Heart left ventricle (tissue), 16 donors: Measurements from ENCODE around the gene FAM227B. TPM values are rescaled to one million over a fixed set of nuclear protein-coding genes. Genes with fewer than 3 reads are reported as not detected.

Experiments
- ATAC-seq, 4 donors: fragments of 200-7000 bp; cut with Tn5 transposase; one replicate each; pipeline ENCODE4 v1.9.1; 2020 to 2022; ENCODE audit warnings: moderate library complexity in 4 of 4, mild to moderate bottlenecking in 3 of 4, moderate number of reproducible peaks in 1 of 4
- DNase-seq, 5 donors: peaks; one replicate each; pipeline ENCODE4 v3.0.0-alpha.2; 2020
- H3K27ac ChIP-seq, 12 donors: fragments of 200-600 bp; sonication (generic) in 4 of 12; one replicate each; pipeline versions ENCODE4 v1.5.0 to v1.8.0; 2016 to 2022; ENCODE audit warnings: mild to moderate bottlenecking in 2 of 12
- H3K27me3 ChIP-seq, 9 donors: fragments of 200-600 bp; sonication (generic) in 2 of 9; one replicate each; pipeline versions ENCODE4 v1.5.1 to v1.8.0; 2016 to 2022; ENCODE audit warnings: mild to moderate bottlenecking in 3 of 9
- H3K36me3 ChIP-seq, 9 donors: fragments of 200-600 bp; sonication (generic) in 2 of 9; one replicate each; pipeline versions ENCODE4 v1.5.0 to v1.8.0; 2018 to 2022; ENCODE audit warnings: mild to moderate bottlenecking in 2 of 9
- H3K4me1 ChIP-seq, 12 donors: fragments of 200-600 bp; sonication (generic) in 4 of 12; one replicate each; pipeline versions ENCODE4 v1.5.0 to v1.8.0; 2016 to 2022; ENCODE audit warnings: mild to moderate bottlenecking in 3 of 12
- H3K4me3 ChIP-seq, 12 donors: fragments of 200-600 bp; sonication (generic) in 4 of 12; one replicate each; pipeline versions ENCODE4 v1.5.0 to v1.8.0; 2017 to 2022; ENCODE audit warnings: mild to moderate bottlenecking in 9 of 12, moderate library complexity in 4 of 12
- H3K9me3 ChIP-seq, 12 donors: fragments of 200-600 bp; sonication (generic) in 4 of 12; one replicate each; pipeline versions ENCODE4 v1.5.0 to v1.8.0; 2016 to 2022; ENCODE audit warnings: mild to moderate bottlenecking in 1 of 12
- POLR2A ChIP-seq, 2 donors: fragments of 450-650 bp; IDR thresholded peaks; one replicate each; pipeline ENCODE4 v1.6.1; 2017; ENCODE audit warnings: antibody characterized with exemption in 2 of 2, mild to moderate bottlenecking in 2 of 2, moderate library complexity in 2 of 2
- WGBS, 4 donors: extraction: QIAGEN DNeasy Blood & Tissue Kit in 2 of 4; methylation state at CpG; one replicate each; pipeline versions ENCODE4 v1.1.5 to v1.1.7; 2013 to 2018; 5-methylcytosine and 5-hydroxymethylcytosine counted together
- intact Hi-C, 10 donors: fragments of 100-400 bp; cut with DNase I; formaldehyde crosslinking; loops; one replicate each; pipeline versions ENCODE4 v1.11.1 to v1.14.2; 2022
- polyA plus RNA-seq, 2 donors: library from polyadenylated mRNA; stranded (reverse); fragments of 200-250 nt; gene quantifications; one replicate each; pipeline ENCODE4 v1.2.3, GENCODE V29; 2013
- total RNA-seq, 9 donors: library from RNA; depleted of rRNA in 2 of 9; stranded (reverse); fragments of >200 nt in 2 of 9; fragmentation: NEBNext Ultra II Directional in 3 of 9; extraction: Animal tissue kit (Norgen Biotek cat#: 25700) in 3 of 9; gene quantifications; one replicate each; pipeline versions ENCODE4 v1.1.0 to v1.2.4, GENCODE V29; 2016 to 2023
- TF ChIP-seq, protein P1 (sequence below), 12 donors: fragments of 200-600 bp; sonication (generic) in 4 of 12; IDR thresholded peaks; one replicate each; pipeline versions ENCODE4 v1.5.0 to v1.8.0; 2018 to 2022; ENCODE audit warnings: antibody characterized with exemption in 12 of 12, mild to moderate bottlenecking in 5 of 12
- donor health status: ischemic (EF 13 %, LVEDD 7.1; RV severe dilation, severe dysfunction).
- donor health status: healthy with polysubstance abuse.
- donor health status: DM: no; HTN: yes; CAD: no.
- donor health status: DM: no; HTN: no; CAD: no.
- donor health status: ischemic (EF 25% LVEDD 6.9; RV normal size, moderate dysfunction).
- donor health status: ischemic (EF 25% LVEDD 5.7; RV mildly dilated, moderate dysfunction).
- donor health status: healthy.
- donor health status: DM: yes; HTN: yes; CAD: no.
- donor health status: ischemic (EF 35%, LVEDD 5.7; RV mildly dilated, moderate dysfunction).
- donor health status: nonischemic (EF 11% LVEDD 7.7; RV severe dilation, severe dysfunction).
- donor health status: DM: yes; HTN: yes; CAD: no.
- donor health status: PGD.
- donor health status: ischemic (EF 29% LVEDD 5.4; RV normal size, mild dysfunction).
- donor health status: nonischemic (EF 23%, LVEDD 6.1; RV moderate dilation, normal function).

The FAM227B gene
- total and polyA plus RNA-seq, 11 donors: 5.8 to 18.8 (median 14.3) TPM

DNA sequence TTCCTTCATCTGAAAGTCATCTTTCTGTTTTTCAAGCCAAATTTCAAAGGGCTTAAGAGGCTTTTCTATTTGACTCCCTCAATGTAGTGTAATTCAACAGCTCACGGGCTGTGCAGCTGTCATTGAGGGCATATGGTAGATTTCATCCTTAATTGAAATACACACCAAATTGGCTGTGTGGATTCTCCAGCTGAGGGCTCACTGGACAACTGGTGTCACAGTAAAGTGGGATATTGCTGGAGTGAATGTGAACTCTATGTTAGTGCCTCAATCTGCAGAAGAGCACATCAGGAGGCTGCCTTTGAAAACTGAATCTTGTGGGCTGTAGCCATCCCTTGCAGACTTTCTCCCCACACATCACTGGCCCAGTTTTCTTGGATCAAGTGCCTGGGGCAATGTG is 330.4 kb downstream of the FAM227B start:
- peaks cover 0 to 10% (median 0%) of the 10 kb centered on the region in 12 donors for H3K4me1 ChIP-seq
- no peak for TF ChIP-seq POLR2A (IDR thresholded peaks at IDR 0.05)
- TF ChIP-seq, protein P1, sequence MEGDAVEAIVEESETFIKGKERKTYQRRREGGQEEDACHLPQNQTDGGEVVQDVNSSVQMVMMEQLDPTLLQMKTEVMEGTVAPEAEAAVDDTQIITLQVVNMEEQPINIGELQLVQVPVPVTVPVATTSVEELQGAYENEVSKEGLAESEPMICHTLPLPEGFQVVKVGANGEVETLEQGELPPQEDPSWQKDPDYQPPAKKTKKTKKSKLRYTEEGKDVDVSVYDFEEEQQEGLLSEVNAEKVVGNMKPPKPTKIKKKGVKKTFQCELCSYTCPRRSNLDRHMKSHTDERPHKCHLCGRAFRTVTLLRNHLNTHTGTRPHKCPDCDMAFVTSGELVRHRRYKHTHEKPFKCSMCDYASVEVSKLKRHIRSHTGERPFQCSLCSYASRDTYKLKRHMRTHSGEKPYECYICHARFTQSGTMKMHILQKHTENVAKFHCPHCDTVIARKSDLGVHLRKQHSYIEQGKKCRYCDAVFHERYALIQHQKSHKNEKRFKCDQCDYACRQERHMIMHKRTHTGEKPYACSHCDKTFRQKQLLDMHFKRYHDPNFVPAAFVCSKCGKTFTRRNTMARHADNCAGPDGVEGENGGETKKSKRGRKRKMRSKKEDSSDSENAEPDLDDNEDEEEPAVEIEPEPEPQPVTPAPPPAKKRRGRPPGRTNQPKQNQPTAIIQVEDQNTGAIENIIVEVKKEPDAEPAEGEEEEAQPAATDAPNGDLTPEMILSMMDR (IDR thresholded peaks at IDR 0.05): no peak
- H3K9me3 ChIP-seq: no peaks in the 10 kb centered on the region
- intact Hi-C loops: no loop called here
- no peak overlapping the region for H3K27ac ChIP-seq
- ATAC-seq (peak in 2 of 4 donors; percentile 20 to 71), DNase-seq (no peak)
- no peak overlapping the region for H3K4me3 ChIP-seq
- 34 to 90% (median 76%) methylated on average over 1 of the region's 1 CpG for WGBS, 4 donors
- H3K27me3 ChIP-seq: no peaks in the 10 kb centered on the region
- H3K36me3 ChIP-seq: peaks cover 0 to 54% (median 25%) of the 10 kb centered on the region in 9 donors

DNA sequence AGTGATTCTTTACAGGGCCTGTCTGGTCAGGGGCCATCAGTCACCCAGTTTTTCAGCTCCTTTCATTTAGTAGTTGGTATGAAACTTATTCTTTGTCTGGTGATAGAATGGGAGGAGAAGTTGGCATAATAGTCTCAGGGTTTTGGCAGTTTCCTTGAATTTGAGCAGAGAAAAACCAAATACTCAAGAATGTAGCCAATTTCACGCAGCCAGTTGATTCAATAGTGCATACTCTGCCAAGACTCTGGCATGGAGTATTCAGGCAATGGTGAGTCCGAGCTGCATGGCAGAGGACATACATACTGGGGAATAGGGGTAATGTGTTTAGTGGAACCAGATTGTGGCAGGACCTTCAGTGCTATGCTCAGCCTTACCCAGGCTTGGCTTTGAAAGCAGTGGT is 332.2 kb downstream of the FAM227B start:
- Histone ChIP-seq H3K27ac (no peak overlapping the region), H3K9me3 (no peaks in the 10 kb centered on the region), H3K27me3 (no peaks in the 10 kb centered on the region), H3K4me3 (no peak overlapping the region), H3K4me1 (peaks cover 0 to 10% (median 0%) of the 10 kb centered on the region in 12 donors), H3K36me3 (peaks cover 0 to 68% (median 38%) of the 10 kb centered on the region in 9 donors)
- ATAC-seq: no peak
- intact Hi-C loops: loop anchor here in 1 of 10 donors (5.0 kb wide), 1 partner anchor 41 kb away; no protein-coding TSS in a partner anchor
- WGBS, 4 donors: 83 to 87% (median 86%) methylated on average over 2 of the region's 2 CpGs
- TF ChIP-seq, protein P1 (IDR thresholded peaks at IDR 0.05): no peak
- no peak for TF ChIP-seq POLR2A (IDR thresholded peaks at IDR 0.05)
- DNase-seq: no peak

DNA sequence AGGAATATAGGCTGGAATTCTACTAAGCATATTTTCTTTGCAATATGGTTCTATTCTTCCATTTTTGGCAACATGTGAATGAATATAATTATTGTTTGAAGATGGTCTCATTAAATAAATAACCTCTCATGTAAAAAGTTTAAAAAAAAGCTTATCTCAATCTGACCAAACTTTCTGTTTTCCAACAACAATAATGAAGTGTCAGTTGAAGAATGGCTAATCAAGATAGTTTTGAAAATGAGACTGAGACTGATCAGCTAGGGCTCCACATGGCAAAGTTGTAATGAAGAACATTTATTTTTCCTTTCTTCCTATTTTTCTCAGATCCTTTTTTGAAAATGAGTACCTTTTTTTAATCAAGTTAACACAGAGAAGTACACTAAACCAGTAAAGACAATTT is 333.1 kb downstream of the FAM227B start:
- peaks cover 0 to 68% (median 29%) of the 10 kb centered on the region in 9 donors for H3K36me3 ChIP-seq

DNA sequence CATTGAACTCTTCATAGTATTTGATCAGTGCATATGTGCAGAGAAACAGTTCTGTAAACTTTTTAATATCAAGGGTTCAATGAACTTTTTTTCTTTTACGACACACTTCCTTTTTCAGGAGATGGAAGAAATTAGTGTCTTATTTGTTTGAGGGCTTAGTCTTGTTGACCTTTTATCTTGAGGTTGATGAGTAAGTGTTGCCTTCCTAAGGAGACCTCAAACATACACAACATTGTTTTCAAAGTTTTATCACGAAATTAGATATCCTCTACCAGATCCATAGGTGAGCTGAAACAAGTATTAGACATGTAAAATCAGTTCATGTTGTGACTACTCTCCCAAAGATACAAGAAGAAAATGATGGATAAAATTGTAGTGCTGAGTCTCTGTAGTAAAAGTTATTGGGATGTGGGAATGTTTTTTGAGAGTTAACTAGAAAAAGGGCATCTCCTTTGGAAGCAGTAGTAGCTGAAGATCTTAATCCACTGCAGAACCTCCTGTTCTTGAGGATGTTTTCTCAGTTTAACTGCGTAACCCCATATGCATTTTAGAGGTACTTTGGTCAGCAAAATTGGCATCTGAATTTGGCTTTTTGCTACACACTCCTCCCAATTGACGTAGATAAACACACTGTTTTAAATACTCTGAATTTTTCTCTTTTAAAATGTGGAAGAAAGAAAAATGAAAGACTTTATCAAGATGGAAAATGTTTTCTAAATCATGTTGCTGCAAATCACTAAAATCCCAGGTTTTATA is 333.8 kb downstream of the FAM227B start:
- Histone ChIP-seq H3K27me3 (no peaks in the 10 kb centered on the region), H3K4me1 (peaks cover 0 to 10% (median 0%) of the 10 kb centered on the region in 12 donors), H3K9me3 (no peaks in the 10 kb centered on the region), H3K27ac (peak overlapping the region in 1 of 12 donors; percentile 15), H3K4me3 (no peak overlapping the region), H3K36me3 (peaks cover 0 to 68% (median 25%) of the 10 kb centered on the region in 9 donors)
- WGBS, 4 donors: 83 to 86% (median 85%) methylated on average over 4 of the region's 4 CpGs
- intact Hi-C loops: loop anchor here in 1 of 10 donors (5.0 kb wide), 1 partner anchor 40 kb away; no protein-coding TSS in a partner anchor
- ATAC-seq: no peak
- DNase-seq: no peak
- TF ChIP-seq, protein P1 (IDR thresholded peaks at IDR 0.05): no peak
- TF ChIP-seq POLR2A (IDR thresholded peaks at IDR 0.05): no peak

More for the DNA sequence above, 333.1 kb downstream of the FAM227B start:
- H3K4me3 ChIP-seq: no peak overlapping the region
- H3K9me3 ChIP-seq: no peaks in the 10 kb centered on the region
- no peak for TF ChIP-seq POLR2A (IDR thresholded peaks at IDR 0.05)
- TF ChIP-seq, protein P1 (IDR thresholded peaks at IDR 0.05): no peak
- H3K27ac ChIP-seq: no peak overlapping the region
- H3K4me1 ChIP-seq: peaks cover 0 to 10% (median 0%) of the 10 kb centered on the region in 12 donors
- ATAC-seq: no peak
- intact Hi-C loops: loop anchor here in 1 of 10 donors (5.0 kb wide), 1 partner anchor 40 kb away; no protein-coding TSS in a partner anchor
- no peak for DNase-seq
- H3K27me3 ChIP-seq: no peaks in the 10 kb centered on the region
